Muscle of back (tissue), 11 donors: ENCODE results near the gene METRNL. TPM values are rescaled to one million over a fixed set of nuclear protein-coding genes. Genes with fewer than 3 reads are reported as not detected.
"Not testable (repeated sequence)": the region's sequence is repeated elsewhere in the genome, so short reads cannot be mapped to it uniquely, and the experiment has no call there.

Experiments
- DNase-seq, 3 donors: peaks; one replicate each; pipeline versions ENCODE4 v3.0.0 to v3.0.0-alpha.2; 2013
- polyA plus RNA-seq, 10 donors: library from polyadenylated mRNA; unstranded; fragments of 120-200 nt; gene quantifications; one replicate each; pipeline ENCODE4 v1.2.1, GENCODE V29; 2013; ENCODE audit not compliant: insufficient read length in 10 of 10

The METRNL gene
- polyA plus RNA-seq, 10 donors, result 16.0 to 38.7 (median 23.9) TPM

- not testable (repeated sequence) for DNase-seq
Measured at GRCh38 chr17:83134456-83134855, 55.0 kb downstream of the METRNL start.

- no peak for DNase-seq
Measured at GRCh38 chr17:83135692-83136091, 56.3 kb downstream of the METRNL start.

GRCh38 chr17:83136156-83136555 lies 56.7 kb downstream of the METRNL start:
- no peak for DNase-seq

- DNase-seq, result no peak
Measured at GRCh38 chr17:83136931-83137330, 57.5 kb downstream of the METRNL start.

GRCh38 chr17:83137523-83137922 lies 58.1 kb downstream of the METRNL start:
- no peak for DNase-seq

GRCh38 chr17:83138820-83139219 lies 59.4 kb downstream of the METRNL start:
- no peak for DNase-seq

GRCh38 chr17:83139541-83140248 lies 60.3 kb downstream of the METRNL start:
- not testable (repeated sequence) for DNase-seq

- DNase-seq, result not testable (repeated sequence)
Measured at GRCh38 chr17:83140249-83140566, 60.8 kb downstream of the METRNL start.

- DNase-seq, result no peak
Measured at GRCh38 chr17:83142619-83143018, 63.2 kb downstream of the METRNL start.

GRCh38 chr17:83143817-83144231 lies 64.4 kb downstream of the METRNL start:
- no peak for DNase-seq

Other genes starting within 250 kb of the METRNL start
- gene ZNF750, start 239.6 kb upstream of the METRNL start, polyA plus RNA-seq, result 1 to 10 TPM in 2 of 10 donors, under 1 TPM in 8; 0.17 to 8.7 (median 0.28) TPM